ENCODE measurements around the gene IBTK.

DNA sequence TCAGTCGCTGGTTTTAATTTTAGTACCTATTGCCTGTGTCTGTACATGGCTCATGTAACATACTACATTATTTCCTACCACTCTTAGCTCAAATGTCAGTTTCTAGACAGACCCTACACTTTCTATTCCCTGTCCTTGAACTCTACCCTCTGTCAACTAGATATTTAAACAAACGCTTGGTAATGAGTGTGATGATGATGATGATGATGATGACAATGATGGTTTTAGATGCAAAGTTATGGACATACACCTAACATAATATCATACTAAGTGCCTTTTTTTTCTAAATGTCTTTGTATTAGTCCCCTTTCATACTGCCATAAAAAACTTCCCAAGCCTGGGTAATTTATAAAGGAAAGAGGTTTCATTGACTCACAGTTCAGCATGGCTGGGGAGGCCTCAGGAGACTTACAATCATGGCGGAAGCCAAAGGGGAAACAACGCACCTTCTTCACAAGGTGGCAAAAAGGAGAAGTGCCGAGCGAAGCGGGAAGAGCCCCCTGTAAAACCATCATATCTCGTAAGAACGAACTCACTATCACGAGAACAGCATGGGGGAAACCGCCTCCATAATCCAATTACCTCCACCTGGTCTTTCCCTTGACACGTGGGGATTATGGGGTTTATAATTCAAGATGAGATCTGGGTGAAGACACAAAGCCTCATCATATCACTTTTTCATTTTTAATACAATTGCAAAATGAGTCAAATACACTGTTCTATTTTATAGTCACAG lies 87.1 kb downstream of the IBTK start:
- TF ChIP-seq CTCF (IDR thresholded peaks at IDR 0.05; ENCODE audit: poor library complexity) (no peak), EZH2 (IDR thresholded peaks at IDR 0.05; ENCODE audit: borderline replicate concordance) (no peak)
